GM18519 (cell line): ENCODE data around the gene ZFAND3.
"Not testable (repeated sequence)": the region's sequence is repeated elsewhere in the genome, so short reads cannot be mapped to it uniquely, and the experiment has no call there.

ENCODE experiments used
- ATAC-seq: cut with Tn5 transposase; IDR thresholded peaks from one replicate; pipeline ENCODE4 v1.9.1; 2021; ENCODE audit warnings: mild to moderate bottlenecking, moderate library complexity; ENCODE audit not compliant: unreplicated experiment, low FRiP score

ZFAND3 gene

GRCh38 chr6:38112181-38112580 is 292.7 kb downstream of the ZFAND3 start:
- no peak for ATAC-seq

DNA sequence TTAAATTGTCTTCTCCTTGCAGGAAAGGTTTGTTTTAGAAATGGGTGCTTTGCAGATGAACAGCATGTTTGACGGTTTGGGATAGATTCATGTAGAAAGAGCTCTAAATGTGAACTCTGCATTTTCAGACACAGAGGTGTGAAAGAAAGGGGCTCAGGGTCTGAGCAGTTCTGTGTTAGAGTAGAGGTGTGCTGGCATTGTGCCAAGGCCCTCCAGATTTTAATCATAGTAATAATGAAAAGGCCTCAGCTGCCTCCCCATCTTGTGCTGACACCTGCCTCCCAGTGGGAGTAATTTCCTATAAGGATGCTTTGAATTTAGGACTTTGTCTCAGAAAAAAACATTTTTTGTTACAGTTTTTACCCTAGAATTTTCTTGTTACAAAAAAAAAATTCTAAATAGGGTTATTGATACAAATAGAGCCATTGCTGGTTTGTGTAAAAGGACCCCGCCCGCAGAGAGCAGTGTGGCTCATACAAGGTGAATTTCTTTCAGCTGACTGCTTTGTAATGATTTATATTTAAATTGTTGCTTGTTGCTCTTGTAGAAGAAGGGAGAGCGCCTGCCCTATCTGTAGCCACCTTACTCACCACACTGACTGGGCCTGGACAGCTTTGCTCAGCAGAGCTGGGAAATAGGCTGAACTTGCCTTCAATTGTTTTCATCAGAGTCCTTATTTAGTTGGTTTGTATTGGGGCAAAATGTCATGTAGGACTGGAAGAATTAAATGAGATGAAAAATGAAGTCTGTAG is 294.5 kb downstream of the ZFAND3 start:
- no peak for ATAC-seq

- ATAC-seq = no peak
These were observed 295.6 kb downstream of the ZFAND3 start for GRCh38 chr6:38114976-38115625.

GRCh38 chr6:38115626-38116008 is 296.1 kb downstream of the ZFAND3 start:
- no peak for ATAC-seq

GRCh38 chr6:38116248-38116647 is 296.7 kb downstream of the ZFAND3 start:
- no peak for ATAC-seq

- ATAC-seq = no peak
These were observed 297.8 kb downstream of the ZFAND3 start for GRCh38 chr6:38117281-38117680.

- ATAC-seq = no peak
These were observed 299.4 kb downstream of the ZFAND3 start for GRCh38 chr6:38118791-38119365.

GRCh38 chr6:38119516-38119915 is 300.0 kb downstream of the ZFAND3 start:
- no peak for ATAC-seq

DNA sequence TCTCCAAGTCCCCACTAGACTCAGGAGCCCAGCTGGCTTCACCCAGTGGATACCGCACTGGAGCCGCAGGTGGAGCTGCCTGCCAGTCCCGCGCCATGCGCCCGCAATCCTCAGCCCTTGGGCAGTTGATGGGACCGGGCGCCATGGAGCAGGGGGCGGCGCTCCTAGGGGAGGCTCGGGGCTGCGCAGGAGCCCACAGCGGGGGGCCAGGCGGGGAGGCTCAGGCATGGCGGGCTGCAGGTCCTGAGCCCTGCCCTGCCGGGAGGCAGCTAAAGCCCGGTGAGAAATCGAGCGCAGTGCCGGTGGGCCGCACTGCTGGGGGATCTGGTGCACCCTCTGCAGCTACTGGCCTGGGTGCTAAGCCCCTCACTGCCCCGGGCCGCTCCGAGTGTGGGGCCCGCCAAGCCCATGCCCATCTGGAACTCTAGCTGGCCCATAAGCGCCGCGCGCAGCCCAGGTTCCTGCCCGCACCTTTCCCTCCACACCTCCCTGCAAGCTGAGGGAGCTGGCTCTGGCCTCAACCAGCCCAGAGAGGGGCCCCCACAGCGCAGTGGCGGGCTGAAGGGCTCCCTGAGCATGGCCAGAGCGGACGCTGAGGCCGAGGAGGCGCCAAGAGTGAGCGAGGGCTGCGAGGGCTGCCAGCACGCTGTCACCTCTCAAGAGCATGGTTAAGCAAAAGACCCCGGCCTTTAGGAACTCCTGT is 304.8 kb downstream of the ZFAND3 start:
- ATAC-seq = not testable (repeated sequence)

DNA sequence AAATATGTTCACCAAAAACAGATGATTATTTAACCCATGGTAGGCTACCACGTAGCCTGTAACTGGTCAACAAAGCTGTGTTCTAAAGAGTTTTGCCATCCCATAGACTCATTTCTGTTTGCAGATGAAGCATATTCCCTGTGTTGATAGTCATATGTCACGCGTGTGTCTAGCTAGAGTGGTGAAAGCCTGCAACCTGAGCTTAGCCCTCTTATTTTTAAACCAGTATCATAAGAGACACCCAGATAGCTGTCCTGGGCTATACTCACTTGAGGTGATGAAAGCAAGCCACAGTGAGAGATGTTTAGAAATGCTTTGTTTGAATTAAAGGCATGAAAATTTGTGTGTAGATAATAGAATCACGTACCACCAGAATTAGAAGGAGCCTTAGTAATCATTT is 307.8 kb downstream of the ZFAND3 start:
- ATAC-seq = no peak

DNA sequence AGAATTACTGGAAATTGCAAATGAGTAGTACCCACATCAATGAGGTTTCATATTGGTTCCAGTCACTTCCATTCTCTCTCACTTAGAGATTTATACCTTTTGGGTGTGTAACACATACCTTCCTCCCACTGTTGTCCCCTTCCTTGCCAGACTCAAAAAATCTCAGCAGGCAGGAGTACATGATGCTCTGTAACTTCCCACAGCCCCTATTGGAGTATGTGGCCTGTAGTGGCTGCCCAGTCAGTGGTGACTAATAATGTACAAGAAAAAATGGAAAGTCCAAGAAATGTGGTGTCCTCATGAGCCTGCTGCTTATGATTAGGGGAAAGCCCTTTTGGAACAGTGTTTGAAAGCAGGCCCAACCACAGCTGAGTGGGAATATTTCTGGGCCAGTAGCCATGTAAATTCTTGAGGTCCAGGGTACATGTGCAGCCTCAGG is 312.0 kb downstream of the ZFAND3 start:
- no peak for ATAC-seq

GRCh38 chr6:38133932-38134703 is 314.6 kb downstream of the ZFAND3 start:
- ATAC-seq = no peak

DNA sequence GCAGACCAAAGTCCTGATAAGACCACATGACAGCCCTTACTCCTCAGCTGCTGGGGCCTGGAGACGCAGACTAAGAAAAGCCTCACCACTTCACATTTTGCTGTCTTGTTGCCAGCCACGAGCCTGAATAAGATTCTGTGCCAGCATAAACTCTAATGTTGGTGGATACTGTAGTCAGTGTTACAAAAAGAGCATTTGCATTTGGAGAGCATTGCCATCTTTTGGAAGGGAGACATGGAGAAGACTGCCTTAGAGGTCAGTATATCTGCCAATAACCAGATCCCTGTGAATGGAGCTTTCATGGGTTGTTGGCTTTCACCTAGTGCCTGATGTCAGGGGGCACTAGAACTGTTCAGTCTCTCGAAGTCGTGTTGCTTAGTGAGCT is 315.2 kb downstream of the ZFAND3 start:
- no peak for ATAC-seq

DNA sequence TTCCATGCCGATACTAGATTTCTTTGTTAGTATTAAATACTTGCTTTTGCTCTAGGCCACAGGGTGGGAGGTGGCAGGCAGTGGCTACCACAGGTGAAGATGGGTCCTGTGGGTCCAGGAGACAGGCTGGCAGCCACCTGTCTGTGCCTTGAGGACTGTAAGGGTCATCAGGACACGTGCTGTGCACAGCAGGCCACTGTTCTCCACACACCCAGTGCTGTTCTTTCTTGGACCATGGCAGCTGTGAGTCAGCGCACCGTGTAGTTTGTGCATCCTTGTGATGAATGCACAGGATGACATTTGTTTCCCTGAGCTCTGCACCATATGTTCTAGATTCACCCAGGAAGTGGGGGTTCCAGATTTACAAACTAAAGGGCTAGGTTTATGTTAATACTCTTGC is 317.0 kb downstream of the ZFAND3 start:
- ATAC-seq = no peak

DNA sequence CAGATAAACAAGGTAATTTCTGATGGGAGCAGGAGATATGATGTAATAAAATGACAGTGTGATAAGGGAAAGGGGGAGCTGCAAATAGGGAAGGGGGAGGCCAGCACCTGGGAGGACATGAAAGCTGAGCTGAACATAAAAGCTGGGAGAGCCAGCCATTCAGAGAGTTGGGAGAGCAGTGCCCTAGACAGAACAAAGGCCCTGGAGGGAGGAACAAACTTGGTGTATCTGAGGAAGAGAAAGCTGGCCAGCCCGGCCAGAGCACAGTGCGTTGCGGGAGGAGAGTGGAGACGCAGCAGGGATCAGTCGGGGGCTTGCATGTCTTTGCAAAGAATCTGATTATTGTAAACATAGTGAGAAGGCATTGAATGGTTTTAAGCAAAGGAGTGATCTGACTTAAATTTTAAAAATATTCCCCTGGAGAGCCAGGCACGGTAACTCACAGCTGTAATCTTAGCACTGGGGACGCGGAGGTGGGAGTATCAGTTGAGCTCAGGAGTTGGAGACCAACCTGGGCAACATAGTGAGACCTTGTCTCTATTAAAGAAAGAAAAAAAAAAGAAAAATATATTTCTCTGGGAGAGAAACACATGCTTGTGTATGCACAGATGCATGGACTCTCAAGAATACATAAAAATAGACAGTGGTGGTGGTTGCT is 318.2 kb downstream of the ZFAND3 start:
- no peak for ATAC-seq

- no peak for ATAC-seq
These were observed 318.8 kb downstream of the ZFAND3 start for GRCh38 chr6:38138374-38138773.

- ATAC-seq = no peak
These were observed 321.6 kb downstream of the ZFAND3 start for GRCh38 chr6:38141085-38141484.

DNA sequence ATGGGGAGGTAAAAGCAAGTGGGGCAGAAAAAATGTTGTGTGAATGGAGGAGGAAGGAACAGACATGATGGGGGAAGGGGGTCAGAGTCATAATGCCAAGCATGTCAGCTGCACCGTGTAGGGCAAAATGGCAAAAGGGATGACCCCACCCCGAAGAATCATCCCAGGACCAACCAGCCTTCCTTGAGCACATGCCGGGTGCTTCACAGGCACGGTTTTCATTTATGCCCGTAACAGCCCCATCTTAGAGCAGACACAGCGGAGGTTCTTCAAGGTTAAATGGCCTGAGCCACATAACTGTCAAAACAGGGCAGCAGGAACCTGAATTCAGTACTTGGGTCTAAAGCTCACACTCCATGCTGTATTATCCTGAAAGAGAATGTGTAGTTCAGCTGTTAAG is 322.2 kb downstream of the ZFAND3 start:
- no peak for ATAC-seq

DNA sequence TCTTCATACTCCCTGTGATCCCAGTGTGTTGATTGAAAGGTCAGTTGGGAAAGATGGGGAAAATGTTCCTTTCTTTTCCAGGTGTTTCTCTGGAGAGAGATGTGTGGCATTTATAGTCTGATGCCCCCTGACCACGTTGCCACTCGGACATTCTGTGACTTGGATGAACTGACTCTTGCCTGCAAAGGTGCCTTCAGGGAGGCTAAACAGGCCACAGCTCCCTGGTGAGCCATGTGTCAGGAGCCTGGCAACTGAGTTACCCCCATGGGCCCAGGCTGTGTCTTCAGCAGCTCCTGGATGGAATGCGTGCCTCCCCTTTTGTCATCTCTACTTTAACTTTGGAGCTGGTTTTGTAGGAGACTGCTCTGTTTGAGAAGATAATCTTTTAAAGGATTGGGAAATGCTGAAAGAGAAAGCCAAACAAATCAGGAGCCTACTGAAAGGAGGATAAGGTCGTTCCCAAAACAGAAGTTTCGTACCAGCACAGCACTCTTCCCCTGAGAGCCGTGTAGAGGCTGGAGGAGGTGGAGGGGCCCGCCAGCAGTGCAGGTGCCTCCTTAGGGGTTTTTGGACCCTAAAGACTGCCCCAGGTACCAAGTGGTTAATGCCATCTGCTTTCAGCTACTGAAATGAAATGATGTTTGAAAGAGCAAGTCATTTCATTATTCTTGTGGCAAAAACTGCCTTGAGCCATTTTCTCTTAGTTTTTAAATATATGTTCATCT is 322.8 kb downstream of the ZFAND3 start:
- no peak for ATAC-seq
